ENCODE data around the gene OPTN.
"Not testable (repeated sequence)": the region's sequence is repeated elsewhere in the genome, so short reads cannot be mapped to it uniquely, and the experiment has no call there.

The OPTN gene

GRCh38 chr10:13074563-13075451 lies 25.2 kb upstream of the OPTN start:
- Histone ChIP-seq H3K27me3 (ENCODE audit: control insufficient read depth, insufficient read depth, low read length) (no peaks in the 10 kb centered on the region), H3K27ac (ENCODE audit: low read depth, low read length) (no peak overlapping the region), H3K36me3 (ENCODE audit: control insufficient read depth, insufficient read depth, low read length) (no peaks in the 10 kb centered on the region), H3K4me3 (ENCODE audit: low read length) (no peak overlapping the region), H3K4me1 (ENCODE audit: control insufficient read depth, insufficient read depth, low read length) (no peaks in the 10 kb centered on the region), H3K9ac (ENCODE audit: low read length) (no peak overlapping the region)

DNA sequence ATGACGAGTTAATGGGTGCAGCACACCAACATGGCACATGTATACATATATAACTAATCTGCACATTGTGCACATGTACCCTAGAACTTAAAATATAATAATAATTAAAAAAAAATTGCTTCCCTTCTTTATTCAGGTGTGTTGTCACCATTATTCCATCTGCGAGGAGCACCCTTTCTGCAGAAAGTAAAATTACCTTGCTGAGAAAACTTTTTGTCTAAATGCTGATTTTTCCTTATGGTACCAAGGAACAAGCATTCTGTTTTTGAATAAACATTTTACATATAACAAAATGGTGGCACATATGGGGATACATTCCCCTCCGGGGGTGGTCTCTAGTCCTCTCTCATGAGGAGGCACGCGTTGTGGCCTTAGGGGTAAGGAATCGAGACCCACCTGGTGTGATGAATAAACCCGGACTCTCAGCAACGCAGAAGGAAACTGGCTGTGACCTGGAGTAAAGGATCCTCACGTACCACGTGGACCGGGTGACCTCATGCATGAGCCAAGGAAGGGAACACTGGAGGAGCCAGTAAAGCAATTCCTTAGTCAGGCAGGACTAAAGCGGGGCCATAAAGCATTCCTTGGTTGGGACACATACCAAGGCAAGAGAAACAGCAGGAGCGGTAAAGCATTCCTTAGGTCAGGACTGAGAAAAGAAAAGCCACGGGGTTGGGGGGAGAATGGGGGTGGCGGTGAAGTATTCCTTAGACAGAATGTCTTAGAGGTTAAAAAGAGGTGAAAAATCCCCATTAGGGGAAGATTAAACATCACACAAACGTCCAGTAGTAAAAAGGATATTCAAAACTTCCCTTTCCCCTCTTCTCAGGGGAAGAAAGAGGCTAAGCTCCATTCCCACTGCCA lies 20.8 kb upstream of the OPTN start:
- Histone ChIP-seq H3K36me3 (ENCODE audit: control insufficient read depth, insufficient read depth, low read length) (no peaks in the 10 kb centered on the region), H3K9ac (ENCODE audit: low read length) (no peak overlapping the region), H3K27me3 (ENCODE audit: control insufficient read depth, insufficient read depth, low read length) (no peaks in the 10 kb centered on the region), H3K4me1 (ENCODE audit: control insufficient read depth, insufficient read depth, low read length) (no peaks in the 10 kb centered on the region), H3K27ac (ENCODE audit: low read depth, low read length) (no peak overlapping the region), H3K4me3 (ENCODE audit: low read length) (no peak overlapping the region)

DNA sequence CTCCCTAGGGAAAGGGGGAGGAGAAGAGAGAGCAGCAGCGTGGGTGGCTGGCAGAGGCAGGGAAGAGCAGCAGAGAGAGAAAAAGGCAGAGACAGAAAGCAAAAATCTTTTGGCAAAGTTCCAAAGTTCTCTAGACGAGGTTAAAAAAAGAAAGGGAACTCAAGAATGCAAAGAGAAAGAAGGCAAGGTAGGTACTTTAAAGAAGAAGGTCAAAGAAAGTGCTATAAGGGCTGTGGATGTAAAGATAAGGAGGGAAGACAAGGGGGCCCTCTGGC lies 20.2 kb upstream of the OPTN start:
- Histone ChIP-seq H3K9ac (ENCODE audit: low read length) (no peak overlapping the region), H3K27ac (ENCODE audit: low read depth, low read length) (no peak overlapping the region), H3K4me3 (ENCODE audit: low read length) (no peak overlapping the region), H3K36me3 (ENCODE audit: control insufficient read depth, insufficient read depth, low read length) (no peaks in the 10 kb centered on the region), H3K4me1 (ENCODE audit: control insufficient read depth, insufficient read depth, low read length) (no peaks in the 10 kb centered on the region), H3K27me3 (ENCODE audit: control insufficient read depth, insufficient read depth, low read length) (no peaks in the 10 kb centered on the region)

DNA sequence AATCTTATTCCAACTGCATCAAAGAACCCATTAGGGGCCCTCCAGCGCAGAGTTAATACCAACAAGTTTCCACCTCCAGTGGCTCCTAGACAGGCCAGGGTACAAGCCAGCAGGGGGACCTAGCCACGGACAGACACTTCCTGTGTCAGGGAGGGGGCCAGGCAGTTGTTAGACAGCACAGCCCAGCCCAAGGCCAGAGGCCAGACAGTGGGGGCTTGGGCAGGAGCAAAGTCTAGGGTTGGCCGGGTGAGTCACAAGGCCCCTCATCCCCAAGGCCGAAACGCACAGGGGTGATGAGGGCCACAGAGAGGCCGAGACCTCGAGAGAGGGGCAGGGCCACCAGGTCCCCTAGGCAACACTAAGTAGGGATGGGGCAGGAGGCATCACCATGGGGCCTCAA lies 19.3 kb upstream of the OPTN start:
- Histone ChIP-seq H3K4me1 (ENCODE audit: control insufficient read depth, insufficient read depth, low read length) (no peaks in the 10 kb centered on the region), H3K4me3 (ENCODE audit: low read length) (no peak overlapping the region), H3K27ac (ENCODE audit: low read depth, low read length) (no peak overlapping the region), H3K36me3 (ENCODE audit: control insufficient read depth, insufficient read depth, low read length) (no peaks in the 10 kb centered on the region), H3K27me3 (ENCODE audit: control insufficient read depth, insufficient read depth, low read length) (no peaks in the 10 kb centered on the region), H3K9ac (ENCODE audit: low read length) (no peak overlapping the region)

- not testable (repeated sequence) for H3K4me1 ChIP-seq (ENCODE audit: control insufficient read depth, insufficient read depth, low read length); H3K9ac ChIP-seq (ENCODE audit: low read length); H3K27me3 ChIP-seq (ENCODE audit: control insufficient read depth, insufficient read depth, low read length); H3K27ac ChIP-seq (ENCODE audit: low read depth, low read length); H3K4me3 ChIP-seq (ENCODE audit: low read length); H3K36me3 ChIP-seq (ENCODE audit: control insufficient read depth, insufficient read depth, low read length)
These were observed 16.3 kb upstream of the OPTN start for GRCh38 chr10:13083700-13084099.

DNA sequence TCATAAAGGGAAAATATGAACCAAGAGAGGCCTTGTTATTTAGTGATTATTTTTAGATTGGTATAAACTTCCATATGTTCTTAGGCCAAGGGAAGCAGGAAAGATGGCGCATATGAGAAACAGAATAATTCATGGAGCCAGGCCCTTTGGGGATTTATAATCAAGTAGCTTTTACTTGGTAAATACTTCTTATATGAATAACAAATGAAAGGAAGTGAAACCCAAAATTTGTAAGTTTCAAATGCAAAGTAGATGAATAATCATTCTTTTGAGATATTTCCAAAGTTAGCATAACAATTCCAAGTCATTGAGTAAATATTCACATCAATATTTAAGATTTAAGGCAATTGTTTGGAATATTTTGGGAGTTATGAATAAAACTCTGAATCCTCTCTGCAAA lies 13.9 kb upstream of the OPTN start:
- Histone ChIP-seq H3K9ac (ENCODE audit: low read length) (no peak overlapping the region), H3K27ac (ENCODE audit: low read depth, low read length) (no peak overlapping the region), H3K27me3 (ENCODE audit: control insufficient read depth, insufficient read depth, low read length) (no peaks in the 10 kb centered on the region), H3K36me3 (ENCODE audit: control insufficient read depth, insufficient read depth, low read length) (no peaks in the 10 kb centered on the region), H3K4me3 (ENCODE audit: low read length) (no peak overlapping the region), H3K4me1 (ENCODE audit: control insufficient read depth, insufficient read depth, low read length) (no peaks in the 10 kb centered on the region)

GRCh38 chr10:13087601-13087985 lies 12.4 kb upstream of the OPTN start:
- Histone ChIP-seq H3K27ac (ENCODE audit: low read depth, low read length) (no peak overlapping the region), H3K36me3 (ENCODE audit: control insufficient read depth, insufficient read depth, low read length) (no peaks in the 10 kb centered on the region), H3K27me3 (ENCODE audit: control insufficient read depth, insufficient read depth, low read length) (no peaks in the 10 kb centered on the region), H3K4me1 (ENCODE audit: control insufficient read depth, insufficient read depth, low read length) (no peaks in the 10 kb centered on the region), H3K4me3 (ENCODE audit: low read length) (no peak overlapping the region), H3K9ac (ENCODE audit: low read length) (no peak overlapping the region)

DNA sequence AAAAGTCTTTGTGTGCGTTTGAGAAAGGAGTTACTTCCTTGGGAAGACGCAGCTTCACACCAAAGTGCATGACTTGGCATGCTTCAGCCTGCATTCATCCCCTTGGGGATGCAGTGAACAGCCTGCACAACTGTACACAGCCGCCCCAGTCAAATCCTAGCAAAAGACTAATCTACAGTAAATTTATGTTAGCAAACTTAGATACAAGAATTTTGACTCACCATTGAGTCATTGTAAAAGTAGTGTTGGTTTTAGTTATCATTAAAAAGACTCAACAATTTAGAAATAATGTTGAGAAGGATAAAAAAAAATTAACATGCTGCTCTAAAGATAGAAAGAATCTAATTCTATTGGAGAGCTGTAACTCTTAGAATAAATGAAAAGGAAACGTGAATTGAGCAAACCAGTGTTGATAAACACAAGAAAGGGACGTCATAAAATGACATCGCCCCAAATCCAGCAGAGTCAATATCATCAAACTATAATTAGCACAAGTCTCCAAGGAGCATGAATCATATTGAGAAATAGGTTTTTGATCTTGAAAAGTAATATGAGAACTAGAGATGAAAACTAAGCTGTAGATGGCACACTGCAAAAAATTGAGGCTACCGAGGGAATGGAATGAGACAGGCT lies 11.9 kb upstream of the OPTN start:
- Histone ChIP-seq H3K9ac (ENCODE audit: low read length) (no peak overlapping the region), H3K4me3 (ENCODE audit: low read length) (no peak overlapping the region), H3K27ac (ENCODE audit: low read depth, low read length) (no peak overlapping the region), H3K27me3 (ENCODE audit: control insufficient read depth, insufficient read depth, low read length) (no peaks in the 10 kb centered on the region), H3K4me1 (ENCODE audit: control insufficient read depth, insufficient read depth, low read length) (no peaks in the 10 kb centered on the region), H3K36me3 (ENCODE audit: control insufficient read depth, insufficient read depth, low read length) (no peaks in the 10 kb centered on the region)

- H3K4me3 ChIP-seq (ENCODE audit: low read length), result no peak overlapping the region
- H3K4me1 ChIP-seq (ENCODE audit: control insufficient read depth, insufficient read depth, low read length), result no peaks in the 10 kb centered on the region
- H3K27me3 ChIP-seq (ENCODE audit: control insufficient read depth, insufficient read depth, low read length), result no peaks in the 10 kb centered on the region
- H3K36me3 ChIP-seq (ENCODE audit: control insufficient read depth, insufficient read depth, low read length), result no peaks in the 10 kb centered on the region
- H3K27ac ChIP-seq (ENCODE audit: low read depth, low read length), result no peak overlapping the region
- no peak overlapping the region for H3K9ac ChIP-seq (ENCODE audit: low read length)
These were observed 10.6 kb upstream of the OPTN start for GRCh38 chr10:13089345-13089744.

- Histone ChIP-seq H3K4me3 (ENCODE audit: low read length) (no peak overlapping the region), H3K27me3 (ENCODE audit: control insufficient read depth, insufficient read depth, low read length) (no peaks in the 10 kb centered on the region), H3K4me1 (ENCODE audit: control insufficient read depth, insufficient read depth, low read length) (no peaks in the 10 kb centered on the region), H3K36me3 (ENCODE audit: control insufficient read depth, insufficient read depth, low read length) (no peaks in the 10 kb centered on the region), H3K27ac (ENCODE audit: low read depth, low read length) (no peak overlapping the region), H3K9ac (ENCODE audit: low read length) (no peak overlapping the region)
These were observed 9.7 kb upstream of the OPTN start for GRCh38 chr10:13090289-13090688.

GRCh38 chr10:13091801-13092200 lies 8.2 kb upstream of the OPTN start:
- Histone ChIP-seq H3K27me3 (ENCODE audit: control insufficient read depth, insufficient read depth, low read length) (no peaks in the 10 kb centered on the region), H3K36me3 (ENCODE audit: control insufficient read depth, insufficient read depth, low read length) (no peaks in the 10 kb centered on the region), H3K9ac (ENCODE audit: low read length) (no peak overlapping the region), H3K4me3 (ENCODE audit: low read length) (no peak overlapping the region), H3K27ac (ENCODE audit: low read depth, low read length) (no peak overlapping the region), H3K4me1 (ENCODE audit: control insufficient read depth, insufficient read depth, low read length) (no peaks in the 10 kb centered on the region)

DNA sequence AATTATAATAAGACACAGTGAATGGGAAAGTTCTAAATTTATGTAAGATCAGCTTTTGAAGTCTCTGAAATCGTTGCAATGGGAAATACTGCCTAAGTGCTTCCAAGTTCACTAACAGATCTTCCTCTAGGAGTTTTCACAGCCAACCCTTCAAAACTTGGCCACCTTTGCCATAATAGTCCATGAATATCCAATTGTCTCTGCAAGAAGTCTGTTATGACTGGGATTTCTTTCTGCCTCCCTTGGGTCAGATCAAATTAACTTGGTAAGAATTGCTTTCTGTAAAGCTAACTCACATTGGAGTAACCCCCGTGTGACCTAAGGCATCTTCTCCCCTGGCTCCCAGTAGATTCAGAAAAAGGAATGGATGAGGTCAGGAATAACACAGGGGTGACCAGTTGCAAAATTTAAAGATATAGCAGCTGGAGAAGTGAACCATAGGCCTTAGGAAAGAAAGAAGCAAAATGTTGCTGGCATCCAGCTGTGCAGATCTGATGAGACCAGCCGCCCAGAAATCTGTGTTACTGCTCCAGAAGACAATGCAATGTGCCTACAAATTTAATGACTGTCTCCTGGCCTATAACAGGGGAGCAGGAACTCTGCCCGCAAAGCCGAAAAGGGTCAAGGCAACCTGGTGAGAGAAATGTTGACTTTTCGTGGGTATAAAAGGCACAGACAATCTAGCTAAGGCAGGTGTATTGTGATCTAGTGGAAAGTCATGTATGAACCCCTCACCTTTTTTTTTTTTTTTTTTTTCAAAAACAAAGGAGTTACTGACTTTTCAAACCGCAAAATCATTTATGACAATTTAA lies 7.5 kb upstream of the OPTN start:
- Histone ChIP-seq H3K4me3 (ENCODE audit: low read length) (no peak overlapping the region), H3K27me3 (ENCODE audit: control insufficient read depth, insufficient read depth, low read length) (no peaks in the 10 kb centered on the region), H3K9ac (ENCODE audit: low read length) (no peak overlapping the region), H3K36me3 (ENCODE audit: control insufficient read depth, insufficient read depth, low read length) (no peaks in the 10 kb centered on the region), H3K27ac (ENCODE audit: low read depth, low read length) (no peak overlapping the region), H3K4me1 (ENCODE audit: control insufficient read depth, insufficient read depth, low read length) (no peaks in the 10 kb centered on the region)
